HG02870 (cell line): Measurements from ENCODE around the gene FOXK1.
"Not testable (repeated sequence)": the region's sequence is repeated elsewhere in the genome, so short reads cannot be mapped to it uniquely, and the experiment has no call there.

Experiments
- ATAC-seq: cut with Tn5 transposase; IDR thresholded peaks from one replicate; pipeline ENCODE4 v1.9.1; 2021; ENCODE audit warnings: mild to moderate bottlenecking, moderate library complexity; ENCODE audit not compliant: unreplicated experiment

Gene FOXK1

GRCh38 chr7:4783292-4783652 lies 101.2 kb downstream of the FOXK1 start:
- no peak for ATAC-seq

- ATAC-seq: no peak
Measured at GRCh38 chr7:4783762-4784351, 101.8 kb downstream of the FOXK1 start.

GRCh38 chr7:4784799-4785198 lies 102.7 kb downstream of the FOXK1 start:
- no peak for ATAC-seq

GRCh38 chr7:4785371-4785770 lies 103.3 kb downstream of the FOXK1 start:
- no peak for ATAC-seq

- no peak for ATAC-seq
Measured at GRCh38 chr7:4786015-4786414, 103.9 kb downstream of the FOXK1 start.

GRCh38 chr7:4787541-4787940 lies 105.4 kb downstream of the FOXK1 start:
- no peak for ATAC-seq

- no peak for ATAC-seq
Measured at GRCh38 chr7:4787947-4788626, 106.0 kb downstream of the FOXK1 start.

- ATAC-seq: no peak
Measured at GRCh38 chr7:4788627-4789189, 106.6 kb downstream of the FOXK1 start.

GRCh38 chr7:4789194-4790077 lies 107.3 kb downstream of the FOXK1 start:
- ATAC-seq: no peak

- ATAC-seq: no peak
Measured at GRCh38 chr7:4790078-4790465, 108.0 kb downstream of the FOXK1 start.

- no peak for ATAC-seq
Measured at GRCh38 chr7:4790516-4790991, 108.5 kb downstream of the FOXK1 start.

- ATAC-seq: no peak
Measured at GRCh38 chr7:4791101-4791737, 109.1 kb downstream of the FOXK1 start.

GRCh38 chr7:4791738-4792536 lies 109.8 kb downstream of the FOXK1 start:
- ATAC-seq: no peak

- no peak for ATAC-seq
Measured at GRCh38 chr7:4792537-4793126, 110.5 kb downstream of the FOXK1 start.

- not testable (repeated sequence) for ATAC-seq
Measured at GRCh38 chr7:4793385-4793993, 111.4 kb downstream of the FOXK1 start.

- ATAC-seq: not testable (repeated sequence)
Measured at GRCh38 chr7:4794171-4794570, 112.1 kb downstream of the FOXK1 start.

GRCh38 chr7:4794591-4795350 lies 112.7 kb downstream of the FOXK1 start:
- ATAC-seq: no peak

- ATAC-seq: no peak
Measured at GRCh38 chr7:4796453-4796852, 114.4 kb downstream of the FOXK1 start.
